PC-3 (cell line): ENCODE results near the gene EXOG.

Experiments used
- CTCF ChIP-seq: fragments of 300-600 bp; sonication (generic); conservative IDR thresholded peaks from 2 replicates; pipeline ENCODE4 v1.5.1; 2017; ENCODE audit warnings: antibody characterized with exemption, low read depth, mild to moderate bottlenecking, low read length
- EZH2 ChIP-seq: fragments of 300-600 bp; sonication (generic); IDR thresholded peaks from one replicate; pipeline ENCODE4 v1.6.1; 2017; ENCODE audit warnings: antibody characterized with exemption, mild to moderate bottlenecking, low read length; ENCODE audit not compliant: unreplicated experiment
- EZH2phosphoT487 ChIP-seq: fragments of 300-600 bp; sonication (generic); IDR thresholded peaks from 2 replicates; pipeline ENCODE4 v1.6.1; 2018; ENCODE audit warnings: mild to moderate bottlenecking, antibody characterized with exemption, low read length, borderline replicate concordance

DNA sequence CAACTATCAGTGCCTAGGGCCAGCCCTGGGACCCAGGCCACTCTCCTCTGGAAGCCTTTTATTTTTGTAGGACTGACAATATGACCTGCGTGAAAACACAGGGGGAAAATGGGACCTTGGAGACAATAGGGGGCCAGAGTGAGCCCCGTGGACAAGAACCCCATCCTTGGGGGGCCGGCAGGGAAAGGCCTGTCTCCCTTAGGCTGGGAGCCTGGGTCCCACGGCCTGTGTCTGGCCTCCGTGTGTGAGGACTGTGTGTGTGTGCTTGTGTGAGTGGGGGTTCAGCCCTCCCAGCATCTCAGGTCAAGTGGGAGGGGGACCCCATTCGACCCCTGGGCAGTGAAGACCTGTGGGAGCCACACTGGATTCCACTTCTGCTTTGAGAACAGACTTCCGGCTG, 53.3 kb downstream of the EXOG start:
- TF ChIP-seq CTCF (no peak), EZH2 (no peak), EZH2phosphoT487 (no peak)
